Measurements from ENCODE around the gene CA14.

DNA sequence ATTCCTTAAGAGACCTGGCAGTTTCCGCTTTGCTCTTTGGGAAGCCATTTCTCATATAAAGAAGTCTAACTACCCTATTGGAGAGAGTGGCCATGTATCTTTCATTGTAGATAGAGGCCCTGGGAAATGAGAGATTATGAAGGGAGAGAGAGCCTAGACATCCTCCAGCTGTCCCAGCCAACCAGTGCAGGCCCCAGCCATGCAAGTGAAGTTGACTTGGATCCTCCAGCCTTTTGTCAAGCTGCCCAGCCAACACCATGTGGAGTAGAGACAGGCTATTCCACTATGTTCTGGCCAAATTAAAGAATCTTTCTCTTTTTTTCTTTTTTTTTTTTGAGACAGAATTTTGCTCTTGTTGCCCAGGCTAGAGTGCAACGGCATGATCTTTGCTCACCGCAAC lies 14.6 kb upstream of the CA14 start:
- TF ChIP-seq, protein P1, sequence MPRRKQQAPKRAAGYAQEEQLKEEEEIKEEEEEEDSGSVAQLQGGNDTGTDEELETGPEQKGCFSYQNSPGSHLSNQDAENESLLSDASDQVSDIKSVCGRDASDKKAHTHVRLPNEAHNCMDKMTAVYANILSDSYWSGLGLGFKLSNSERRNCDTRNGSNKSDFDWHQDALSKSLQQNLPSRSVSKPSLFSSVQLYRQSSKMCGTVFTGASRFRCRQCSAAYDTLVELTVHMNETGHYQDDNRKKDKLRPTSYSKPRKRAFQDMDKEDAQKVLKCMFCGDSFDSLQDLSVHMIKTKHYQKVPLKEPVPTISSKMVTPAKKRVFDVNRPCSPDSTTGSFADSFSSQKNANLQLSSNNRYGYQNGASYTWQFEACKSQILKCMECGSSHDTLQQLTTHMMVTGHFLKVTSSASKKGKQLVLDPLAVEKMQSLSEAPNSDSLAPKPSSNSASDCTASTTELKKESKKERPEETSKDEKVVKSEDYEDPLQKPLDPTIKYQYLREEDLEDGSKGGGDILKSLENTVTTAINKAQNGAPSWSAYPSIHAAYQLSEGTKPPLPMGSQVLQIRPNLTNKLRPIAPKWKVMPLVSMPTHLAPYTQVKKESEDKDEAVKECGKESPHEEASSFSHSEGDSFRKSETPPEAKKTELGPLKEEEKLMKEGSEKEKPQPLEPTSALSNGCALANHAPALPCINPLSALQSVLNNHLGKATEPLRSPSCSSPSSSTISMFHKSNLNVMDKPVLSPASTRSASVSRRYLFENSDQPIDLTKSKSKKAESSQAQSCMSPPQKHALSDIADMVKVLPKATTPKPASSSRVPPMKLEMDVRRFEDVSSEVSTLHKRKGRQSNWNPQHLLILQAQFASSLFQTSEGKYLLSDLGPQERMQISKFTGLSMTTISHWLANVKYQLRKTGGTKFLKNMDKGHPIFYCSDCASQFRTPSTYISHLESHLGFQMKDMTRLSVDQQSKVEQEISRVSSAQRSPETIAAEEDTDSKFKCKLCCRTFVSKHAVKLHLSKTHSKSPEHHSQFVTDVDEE (CRISPR knock-in tag; IDR thresholded peaks at IDR 0.05) = no peak
- TF ChIP-seq ESRRG (CRISPR knock-in tag; IDR thresholded peaks at IDR 0.05) (no peak), ZC3H10 (CRISPR knock-in tag; IDR thresholded peaks at IDR 0.05) (no peak), ZFP3 (CRISPR knock-in tag; IDR thresholded peaks at IDR 0.05) (no peak), ARNTL (CRISPR knock-in tag; IDR thresholded peaks at IDR 0.05; ENCODE audit: borderline replicate concordance, low read depth) (no peak), PPARA (CRISPR knock-in tag; IDR thresholded peaks at IDR 0.05; ENCODE audit: borderline replicate concordance) (no peak), GLIS3 (CRISPR knock-in tag; IDR thresholded peaks at IDR 0.05) (no peak), ZNF70 (CRISPR knock-in tag; IDR thresholded peaks at IDR 0.05) (no peak), RARB (CRISPR knock-in tag; IDR thresholded peaks at IDR 0.05) (no peak)
- TF ChIP-seq, protein P2, sequence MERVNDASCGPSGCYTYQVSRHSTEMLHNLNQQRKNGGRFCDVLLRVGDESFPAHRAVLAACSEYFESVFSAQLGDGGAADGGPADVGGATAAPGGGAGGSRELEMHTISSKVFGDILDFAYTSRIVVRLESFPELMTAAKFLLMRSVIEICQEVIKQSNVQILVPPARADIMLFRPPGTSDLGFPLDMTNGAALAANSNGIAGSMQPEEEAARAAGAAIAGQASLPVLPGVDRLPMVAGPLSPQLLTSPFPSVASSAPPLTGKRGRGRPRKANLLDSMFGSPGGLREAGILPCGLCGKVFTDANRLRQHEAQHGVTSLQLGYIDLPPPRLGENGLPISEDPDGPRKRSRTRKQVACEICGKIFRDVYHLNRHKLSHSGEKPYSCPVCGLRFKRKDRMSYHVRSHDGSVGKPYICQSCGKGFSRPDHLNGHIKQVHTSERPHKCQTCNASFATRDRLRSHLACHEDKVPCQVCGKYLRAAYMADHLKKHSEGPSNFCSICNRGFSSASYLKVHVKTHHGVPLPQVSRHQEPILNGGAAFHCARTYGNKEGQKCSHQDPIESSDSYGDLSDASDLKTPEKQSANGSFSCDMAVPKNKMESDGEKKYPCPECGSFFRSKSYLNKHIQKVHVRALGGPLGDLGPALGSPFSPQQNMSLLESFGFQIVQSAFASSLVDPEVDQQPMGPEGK (CRISPR knock-in tag; IDR thresholded peaks at IDR 0.05; ENCODE audit: borderline replicate concordance) = no peak
- TF ChIP-seq, protein P3, sequence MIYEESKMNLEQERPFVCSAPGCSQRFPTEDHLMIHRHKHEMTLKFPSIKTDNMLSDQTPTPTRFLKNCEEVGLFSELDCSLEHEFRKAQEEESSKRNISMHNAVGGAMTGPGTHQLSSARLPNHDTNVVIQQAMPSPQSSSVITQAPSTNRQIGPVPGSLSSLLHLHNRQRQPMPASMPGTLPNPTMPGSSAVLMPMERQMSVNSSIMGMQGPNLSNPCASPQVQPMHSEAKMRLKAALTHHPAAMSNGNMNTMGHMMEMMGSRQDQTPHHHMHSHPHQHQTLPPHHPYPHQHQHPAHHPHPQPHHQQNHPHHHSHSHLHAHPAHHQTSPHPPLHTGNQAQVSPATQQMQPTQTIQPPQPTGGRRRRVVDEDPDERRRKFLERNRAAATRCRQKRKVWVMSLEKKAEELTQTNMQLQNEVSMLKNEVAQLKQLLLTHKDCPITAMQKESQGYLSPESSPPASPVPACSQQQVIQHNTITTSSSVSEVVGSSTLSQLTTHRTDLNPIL (CRISPR knock-in tag; IDR thresholded peaks at IDR 0.05; ENCODE audit: low read depth) = no peak

Data from SK-N-SH treated with all-trans-retinoic acid at 6 μM for 48 hours (cell line).